ENCODE results near the gene CDHR2.
A peak's percentile ranks its signal among the peaks of the same experiment; 100 is the strongest.
"Not testable (repeated sequence)": the region's sequence is repeated elsewhere in the genome, so short reads cannot be mapped to it uniquely, and the experiment has no call there.

The CDHR2 gene

DNA sequence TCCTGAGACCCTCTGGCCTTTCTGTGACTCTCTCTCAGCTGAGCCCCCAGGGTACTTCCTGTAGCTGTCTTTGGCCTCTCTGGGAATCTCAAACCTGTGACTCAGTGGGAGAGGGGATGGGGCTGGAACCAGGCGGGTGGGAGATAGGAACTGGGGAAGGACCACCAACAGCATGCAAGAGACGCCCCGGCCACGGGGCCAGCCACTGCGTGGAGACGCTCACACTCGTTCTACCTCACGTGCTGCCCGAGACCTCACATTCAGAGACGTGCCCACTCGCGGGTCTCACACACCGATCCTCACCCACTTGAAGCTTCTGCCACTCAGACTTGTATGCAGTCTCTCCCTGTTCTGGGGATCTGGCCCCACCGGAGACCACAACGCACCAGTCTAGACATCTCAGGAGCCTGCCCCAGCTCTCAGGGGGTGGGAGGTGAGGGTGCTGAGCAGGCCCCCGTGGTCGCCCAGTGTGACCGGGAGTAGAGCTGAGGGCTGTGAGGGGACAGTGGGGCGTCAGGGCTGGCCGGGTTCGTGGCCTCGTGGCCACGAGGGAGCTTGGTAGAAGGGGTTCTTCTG lies 47.0 kb downstream of the CDHR2 start:
- DNase-seq (ENCODE audit: low read depth in 2 of 3, low spot score in 2 of 3): no peak

DNA sequence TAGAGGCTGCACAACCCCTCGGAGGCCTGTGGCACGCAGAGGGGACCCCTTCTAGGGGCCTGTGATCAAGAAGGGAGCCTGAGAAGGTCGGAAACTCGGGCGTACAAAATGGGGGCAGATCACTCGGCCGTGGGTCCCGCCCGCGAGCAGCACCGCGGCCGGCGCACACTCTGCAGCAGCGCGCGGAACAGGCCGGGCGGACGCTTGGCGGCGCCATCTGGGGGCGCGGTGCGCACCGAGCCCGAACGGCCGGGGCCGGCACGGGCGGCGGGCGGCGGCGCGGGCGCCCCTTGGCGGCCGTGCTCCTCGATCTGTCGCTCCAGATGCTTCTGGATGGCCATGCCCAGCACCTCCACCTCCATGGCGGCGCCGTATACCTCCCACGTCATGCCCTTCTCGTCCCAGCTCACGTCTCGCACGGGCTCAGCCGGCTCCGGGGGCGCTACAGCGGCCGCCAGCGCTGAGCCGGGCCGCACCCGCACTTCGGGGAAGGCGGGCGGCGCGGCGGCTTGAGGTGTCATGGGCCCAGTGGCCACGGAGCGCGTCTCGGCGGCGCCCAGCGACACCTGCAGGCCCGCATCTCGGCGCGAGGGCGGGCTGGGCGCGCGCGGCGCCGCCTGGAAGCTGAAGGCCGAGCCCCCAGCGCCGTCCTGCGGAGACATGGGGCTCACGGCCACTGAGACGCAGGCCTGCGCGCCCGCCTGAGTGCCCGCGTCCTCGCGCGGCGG lies 47.7 kb downstream of the CDHR2 start:
- DNase-seq (ENCODE audit: low read depth in 2 of 3, low spot score in 2 of 3): peak in 2 of 3 experiments; percentile 40 to 51

GRCh38 chr5:176597417-176598389 lies 48.6 kb downstream of the CDHR2 start:
- no peak for DNase-seq (ENCODE audit: low read depth in 2 of 3, low spot score in 2 of 3)

GRCh38 chr5:176599749-176600430 lies 50.7 kb downstream of the CDHR2 start:
- DNase-seq (ENCODE audit: low read depth in 2 of 3, low spot score in 2 of 3): not testable (repeated sequence)

GRCh38 chr5:176601901-176602482 lies 52.9 kb downstream of the CDHR2 start:
- no peak for DNase-seq (ENCODE audit: low read depth in 2 of 3, low spot score in 2 of 3)

- DNase-seq (ENCODE audit: low read depth in 2 of 3, low spot score in 2 of 3): no peak
These were observed 53.9 kb downstream of the CDHR2 start for GRCh38 chr5:176603091-176603490.

DNA sequence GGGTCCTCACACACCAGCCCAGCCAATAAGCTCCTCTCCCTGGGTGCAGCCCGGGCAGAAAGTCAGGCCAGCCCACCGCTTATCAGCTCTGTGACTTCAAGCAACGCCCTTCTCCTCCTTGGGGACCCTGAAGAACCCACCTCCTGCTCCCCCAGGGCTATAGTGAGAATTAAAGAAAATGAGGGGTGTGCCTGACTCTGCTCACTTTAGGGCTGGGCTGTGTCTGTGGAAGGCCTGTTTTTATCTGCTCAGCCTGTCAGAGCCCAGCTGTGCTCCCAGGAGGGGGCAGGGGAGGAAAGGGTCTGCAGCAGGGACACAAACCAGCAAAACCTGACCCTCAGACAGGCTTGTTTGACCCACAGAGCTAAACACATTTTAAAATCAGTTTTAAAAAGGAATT lies 56.9 kb downstream of the CDHR2 start:
- DNase-seq (ENCODE audit: low read depth in 2 of 3, low spot score in 2 of 3): no peak

DNA sequence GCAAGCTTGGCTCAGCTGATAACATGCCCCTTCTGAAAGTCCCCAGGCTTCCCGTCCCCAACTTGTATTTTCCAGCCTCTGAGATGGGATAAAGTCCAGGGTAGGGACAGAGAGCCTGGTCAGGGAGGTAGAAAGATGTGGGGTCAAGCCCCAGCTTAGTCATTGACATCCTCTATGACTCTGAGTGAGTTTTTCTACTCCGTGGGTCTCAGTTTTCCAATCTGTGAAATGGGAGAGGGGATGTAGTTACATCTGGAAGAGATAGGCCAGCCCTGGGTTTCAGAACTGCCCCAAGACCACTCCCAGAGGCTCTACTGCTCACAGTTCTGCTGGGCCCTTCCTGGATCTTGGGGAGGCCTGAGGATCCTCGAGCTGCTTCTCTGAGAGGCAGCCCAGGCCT lies 57.7 kb downstream of the CDHR2 start:
- DNase-seq (ENCODE audit: low read depth in 2 of 3, low spot score in 2 of 3): no peak

- no peak for DNase-seq (ENCODE audit: low read depth in 2 of 3, low spot score in 2 of 3)
These were observed 59.1 kb downstream of the CDHR2 start for GRCh38 chr5:176608142-176608705.

- no peak for DNase-seq (ENCODE audit: low read depth in 2 of 3, low spot score in 2 of 3)
These were observed 60.0 kb downstream of the CDHR2 start for GRCh38 chr5:176608937-176609723.

- peak in 1 of 3 experiments; percentile 54 for DNase-seq (ENCODE audit: low read depth in 2 of 3, low spot score in 2 of 3)
These were observed 60.7 kb downstream of the CDHR2 start, which contains the start of gene GPRIN1 for GRCh38 chr5:176609724-176610434. Gene GPRIN1 (minus strand): TSS chr5:176610156. CDS start chr5:176599834, 10,322 bp downstream.

GRCh38 chr5:176610435-176610773 lies 61.3 kb downstream of the CDHR2 start:
- DNase-seq (ENCODE audit: low read depth in 2 of 3, low spot score in 2 of 3): no peak

DNA sequence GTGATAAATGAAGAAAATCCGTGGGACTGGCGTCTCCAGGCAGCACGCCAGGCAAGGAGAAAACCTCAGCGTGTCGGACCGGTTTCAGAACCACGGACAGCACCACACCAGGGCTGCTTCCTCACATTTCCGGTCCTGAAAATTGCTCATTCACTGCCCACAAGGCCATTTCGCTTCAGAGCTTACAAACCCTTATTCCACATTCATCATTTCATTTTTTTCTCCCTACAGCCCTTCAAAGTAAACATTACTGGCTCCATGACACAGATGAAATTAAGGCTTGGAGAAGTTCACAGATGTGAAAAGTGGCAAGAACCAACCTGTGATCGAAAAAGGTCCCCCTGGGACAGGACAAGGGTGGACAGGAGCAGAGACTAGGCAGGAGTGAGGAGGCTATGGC lies 62.3 kb downstream of the CDHR2 start:
- DNase-seq (ENCODE audit: low read depth in 2 of 3, low spot score in 2 of 3): no peak

DNA sequence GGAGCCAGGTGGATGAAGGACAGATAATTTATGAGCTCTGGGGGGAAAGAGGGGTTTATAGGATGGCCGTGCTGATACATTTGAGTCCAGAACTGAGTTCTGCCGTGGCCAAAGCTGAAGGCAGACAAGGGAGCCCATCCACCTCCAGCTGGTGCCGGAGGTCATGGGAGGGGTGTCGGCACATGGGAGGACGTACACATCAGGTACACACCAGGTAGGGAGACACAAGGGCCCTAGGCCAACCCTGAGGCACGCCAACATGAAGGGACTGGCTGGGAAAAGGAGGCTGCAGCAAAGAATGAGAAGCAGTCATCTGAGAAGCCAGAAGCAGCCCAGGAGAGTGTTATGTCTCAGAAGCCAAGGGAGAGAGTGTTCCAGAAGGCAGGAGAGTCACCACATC lies 62.9 kb downstream of the CDHR2 start:
- no peak for DNase-seq (ENCODE audit: low read depth in 2 of 3, low spot score in 2 of 3)

DNA sequence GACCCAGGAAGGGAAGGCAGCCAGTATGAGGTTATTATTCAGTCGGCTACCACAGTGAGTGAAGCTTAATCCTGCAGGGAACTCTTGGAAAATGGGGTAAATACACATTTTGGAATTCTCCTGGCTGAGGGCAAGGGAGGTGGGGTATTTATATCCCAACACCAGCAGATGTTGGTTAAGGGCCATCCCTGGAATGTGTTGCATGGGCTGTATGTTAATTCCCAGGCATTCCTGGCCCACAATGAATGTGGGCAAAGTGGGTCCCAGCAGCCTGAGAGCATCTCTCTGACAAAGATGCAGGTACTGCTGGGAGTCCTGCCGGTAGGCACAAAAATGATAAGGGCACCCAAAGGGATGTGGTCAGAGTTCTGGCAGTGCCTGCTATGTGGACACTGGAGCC lies 63.7 kb downstream of the CDHR2 start:
- no peak for DNase-seq (ENCODE audit: low read depth in 2 of 3, low spot score in 2 of 3)

DNA sequence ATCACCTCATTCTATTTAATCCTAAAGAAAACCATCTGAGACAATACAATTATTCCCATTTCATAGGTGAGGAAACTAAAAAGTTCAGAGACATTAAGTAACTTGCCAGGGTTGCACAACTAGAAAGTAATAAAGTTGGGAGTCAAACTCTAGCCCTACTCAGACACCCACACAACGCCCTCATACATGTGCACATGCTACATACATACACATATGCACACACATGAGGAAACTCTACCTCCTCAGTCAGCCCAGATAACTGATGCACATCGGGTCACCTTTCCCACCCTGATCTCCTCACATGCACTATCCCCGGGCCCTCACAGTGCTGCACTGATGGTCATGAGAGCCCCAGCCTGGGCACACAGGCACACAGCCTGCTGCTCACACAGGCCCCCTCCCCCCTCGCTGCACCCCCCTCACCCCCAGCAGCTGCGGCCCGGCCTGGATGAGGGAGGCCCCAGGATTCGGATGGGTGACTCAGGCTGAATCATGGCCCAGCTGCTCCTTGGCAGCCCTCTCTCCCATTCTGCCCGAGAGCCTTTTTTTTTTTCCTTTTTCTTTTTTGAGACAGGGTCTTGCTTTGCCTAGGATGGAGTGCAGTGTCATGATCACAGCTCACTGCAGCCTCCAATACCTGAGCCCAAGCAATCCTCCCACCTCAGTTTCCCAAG lies 65.8 kb downstream of the CDHR2 start:
- no peak for DNase-seq (ENCODE audit: low read depth in 2 of 3, low spot score in 2 of 3)

GRCh38 chr5:176616511-176616910 lies 67.4 kb downstream of the CDHR2 start:
- DNase-seq (ENCODE audit: low read depth in 2 of 3, low spot score in 2 of 3): no peak

- no peak for DNase-seq (ENCODE audit: low read depth in 2 of 3, low spot score in 2 of 3)
These were observed 69.6 kb downstream of the CDHR2 start for GRCh38 chr5:176618783-176619182.

DNA sequence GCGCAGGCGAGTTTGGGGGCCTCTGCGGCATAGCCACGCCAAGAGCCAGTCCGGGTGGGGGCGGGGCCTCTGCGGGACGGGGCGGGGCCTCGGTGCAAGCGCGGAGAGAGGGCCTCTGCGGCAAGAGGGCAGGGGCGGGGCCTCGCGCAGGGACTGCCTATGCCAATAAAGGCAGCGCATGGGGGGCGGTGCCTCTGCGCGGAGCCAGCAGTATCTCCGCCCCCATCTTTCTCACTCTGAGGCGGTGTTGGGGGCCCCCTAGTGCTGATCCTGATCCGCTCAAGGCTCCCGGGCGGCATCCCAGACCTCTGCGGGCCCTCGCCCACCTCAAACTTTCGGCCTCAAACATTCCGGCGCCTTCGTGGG lies 70.0 kb downstream of the CDHR2 start:
- DNase-seq (ENCODE audit: low read depth in 2 of 3, low spot score in 2 of 3): peak; percentile 53 to 68 (median 67)

Data from activated CD8-positive, alpha-beta memory T cell treated with anti-CD3 and anti-CD28 coated beads for 48 hours (primary cell).